CD14-positive monocyte (primary cell): ENCODE results near the gene CARD8. TPM values are rescaled to one million over a fixed set of nuclear protein-coding genes. Genes with fewer than 3 reads are reported as not detected.
A peak's percentile ranks its signal among the peaks of the same experiment; 100 is the strongest.

ENCODE experiments used
- DNase-seq, 3 donors: peaks; one replicate each; pipeline ENCODE4 v3.0.0-alpha.2; 2011 to 2022
- H2AFZ ChIP-seq: 2 replicates; pipeline ENCODE4 v1.6.0; 2012; ENCODE audit warnings: mild to moderate bottlenecking, low read depth, low read length, inconsistent platforms; ENCODE audit not compliant: insufficient read depth, poor library complexity, severe bottlenecking
- H3K27ac ChIP-seq, 2 donors: 1 replicate in 1 of 2; 2 replicates in 1 of 2; pipeline ENCODE4 v1.5.1; 2012 to 2013; ENCODE audit warnings: low read length in 2 of 2, control low read depth in 1 of 2, inconsistent platforms in 1 of 2, low read depth in 1 of 2, mild to moderate bottlenecking in 1 of 2
- H3K27me3 ChIP-seq, 2 donors: one replicate each; pipeline versions ENCODE4 v1.6.0 to v1.6.1; 2011 to 2013; ENCODE audit warnings: low read length in 2 of 2; ENCODE audit not compliant: control insufficient read depth in 2 of 2, insufficient read depth in 2 of 2
- H3K36me3 ChIP-seq, 2 donors: replicated peaks in 1 of 2; 1 replicate in 1 of 2; 2 replicates in 1 of 2; pipeline versions ENCODE4 v1.5.1 to v1.6.1; 2012 to 2013; ENCODE audit warnings: low read length in 2 of 2, control low read depth in 1 of 2, inconsistent platforms in 1 of 2, mild to moderate bottlenecking in 1 of 2; ENCODE audit not compliant: insufficient read depth in 2 of 2, control insufficient read depth in 1 of 2
- H3K4me1 ChIP-seq, 2 donors: 1 replicate in 1 of 2; 2 replicates in 1 of 2; pipeline versions ENCODE4 v1.5.1 to v1.6.1; 2012 to 2013; ENCODE audit warnings: low read length in 2 of 2, control low read depth in 1 of 2, inconsistent platforms in 1 of 2, mild to moderate bottlenecking in 1 of 2, moderate library complexity in 1 of 2; ENCODE audit not compliant: insufficient read depth in 2 of 2, control insufficient read depth in 1 of 2
- H3K4me2 ChIP-seq: replicated peaks from 2 replicates; pipeline ENCODE3; 2012; ENCODE audit warnings: low read length, moderate library complexity, mild to moderate bottlenecking; ENCODE audit not compliant: poor library complexity, severe bottlenecking; ENCODE audit errors: extremely low read depth
- H3K4me3 ChIP-seq, 3 experiments: fragments of 200-600 bp in 1 of 3; sonication (generic) in 1 of 3; replicated peaks in 1 of 3; 1 replicate in 2 of 3; 2 replicates in 1 of 3; pipeline ENCODE4 v1.5.1; 2011 to 2013; ENCODE audit warnings: low read length in 3 of 3, mild to moderate bottlenecking in 3 of 3, control low read depth in 2 of 3, low read depth in 2 of 3, inconsistent platforms in 1 of 3, moderate library complexity in 1 of 3
- H3K79me2 ChIP-seq: 2 replicates; pipeline ENCODE4 v1.6.0; 2012; ENCODE audit warnings: mild to moderate bottlenecking, control low read depth, inconsistent platforms, low read length, moderate library complexity; ENCODE audit not compliant: insufficient read depth
- H3K9ac ChIP-seq: 2 replicates; pipeline ENCODE4 v1.6.0; 2017; ENCODE audit warnings: low read length, mild to moderate bottlenecking; ENCODE audit not compliant: insufficient read depth, poor library complexity, severe bottlenecking
- H3K9me3 ChIP-seq, 2 donors: replicated peaks in 1 of 2; 1 replicate in 1 of 2; 2 replicates in 1 of 2; pipeline versions ENCODE4 v1.5.1 to v1.6.1; 2012 to 2013; ENCODE audit warnings: low read length in 2 of 2, control low read depth in 1 of 2; ENCODE audit not compliant: control insufficient read depth in 1 of 2, insufficient read depth in 1 of 2
- H4K20me1 ChIP-seq: 2 replicates; pipeline ENCODE4 v1.6.0; 2012; ENCODE audit warnings: mild to moderate bottlenecking, low read length, control low read depth, moderate library complexity; ENCODE audit not compliant: insufficient read depth
- H3K27ac Mint-ChIP-seq, 7 donors: one replicate each; pipeline ENCODE4 v1.8.0; 2020; ENCODE audit warnings: mild to moderate bottlenecking in 7 of 7, mixed read lengths in 7 of 7, moderate library complexity in 6 of 7, inconsistent platforms in 2 of 7
- H3K27me3 Mint-ChIP-seq, 3 donors: one replicate each; pipeline ENCODE4 v1.8.0; 2021 to 2022; ENCODE audit warnings: low read depth in 3 of 3, mild to moderate bottlenecking in 3 of 3, mixed read lengths in 3 of 3, moderate library complexity in 3 of 3, inconsistent platforms in 1 of 3
- H3K36me3 Mint-ChIP-seq, 2 donors: one replicate each; pipeline ENCODE4 v1.8.0; 2020; ENCODE audit warnings: mixed read lengths in 2 of 2, inconsistent platforms in 1 of 2, mild to moderate bottlenecking in 1 of 2
- H3K4me1 Mint-ChIP-seq: one replicate; pipeline ENCODE4 v1.8.0; 2020; ENCODE audit warnings: mild to moderate bottlenecking, mixed read lengths
- H3K4me3 Mint-ChIP-seq, 2 donors: one replicate each; pipeline ENCODE4 v1.8.0; 2020; ENCODE audit warnings: mild to moderate bottlenecking in 2 of 2, mixed read lengths in 2 of 2, moderate library complexity in 1 of 2
- H3K9me3 Mint-ChIP-seq, 7 donors: one replicate each; pipeline ENCODE4 v1.8.0; 2020 to 2022; ENCODE audit warnings: mixed read lengths in 7 of 7, mild to moderate bottlenecking in 6 of 7, moderate library complexity in 6 of 7, inconsistent platforms in 2 of 7
- WGBS: methylation state at CpG from one replicate; pipeline ENCODE4 v1.1.5; 2013; ENCODE audit warnings: missing lambda C conversion rate; ENCODE audit not compliant: insufficient coverage; 5-methylcytosine and 5-hydroxymethylcytosine counted together
- intact Hi-C, 2 donors: fragments of 100-400 bp; cut with micrococcal nuclease; formaldehyde crosslinking; loops; one replicate each; pipeline versions ENCODE4 v1.15.0 to v1.15.1; 2023
- polyA plus RNA-seq, 3 donors: library from polyadenylated mRNA; depleted of rRNA in 1 of 3; unstranded in 2 of 3; stranded (reverse) in 1 of 3; fragments of 300-500 nt in 2 of 3; fragments of >200 nt in 1 of 3; fragmentation: Illumina TruSeq in 2 of 3; gene quantifications; 1 replicate in 2 of 3; 2 replicates in 1 of 3; pipeline ENCODE4 v1.2.3, GENCODE V29; 2012 to 2021
- TF ChIP-seq, protein P1 (sequence below): fragments of 200-600 bp; IDR thresholded peaks from one replicate; pipeline ENCODE4 v1.8.0; 2022; ENCODE audit warnings: antibody characterized with exemption, mild to moderate bottlenecking

CARD8 gene
- polyA plus RNA-seq, 3 donors, result 76.4 to 122 (median 90.9) TPM

DNA sequence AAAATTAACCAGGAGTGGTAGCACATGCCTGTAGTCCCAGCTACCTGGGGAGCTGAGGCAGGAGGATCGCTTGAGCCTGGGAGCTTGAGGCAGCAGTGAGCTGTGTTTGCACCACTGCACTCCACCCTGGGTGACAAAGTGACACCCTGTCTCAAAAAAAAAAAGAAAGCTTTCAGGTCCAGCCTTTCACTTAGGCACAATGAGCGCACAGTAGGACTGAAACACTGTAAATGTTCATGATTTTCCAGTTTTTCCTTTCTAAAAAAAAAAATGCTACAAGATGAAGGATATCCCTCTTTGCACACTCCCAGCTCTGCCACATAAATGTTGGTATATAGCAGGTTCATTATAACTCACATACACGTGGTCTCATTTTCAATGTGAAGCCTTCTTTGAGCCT lies 32.0 kb upstream of the CARD8 start:
- Histone ChIP-seq H3K4me2 (no peak overlapping the region), H3K79me2 (no peaks in the 10 kb centered on the region), H3K36me3 (peaks cover 0 to 19% of the 10 kb centered on the region in 2 donors), H3K4me3 (no peak overlapping the region), H3K4me1 (peaks cover 8 to 10% of the 10 kb centered on the region in 2 donors), H4K20me1 (no peaks in the 10 kb centered on the region), H2AFZ (no peak overlapping the region), H3K9me3 (peaks cover 7 to 17% of the 10 kb centered on the region in 2 donors), H3K27ac (no peak overlapping the region), H3K9ac (no peak overlapping the region), H3K27me3 (peaks cover 0 to 5% of the 10 kb centered on the region in 2 donors)
- Mint-ChIP-seq H3K4me3 (no peak overlapping the region), H3K27ac (no peak overlapping the region), H3K36me3 (peaks cover 20 to 23% of the 10 kb centered on the region in 2 donors), H3K9me3 (peaks cover 8 to 21% (median 19%) of the 10 kb centered on the region in 7 donors), H3K27me3 (peaks cover 4 to 14% (median 13%) of the 10 kb centered on the region in 3 donors), H3K4me1 (peaks cover 11% of the 10 kb centered on the region)
- 80% methylated on average over 1 of the region's 3 CpGs for WGBS
- TF ChIP-seq, protein P1, sequence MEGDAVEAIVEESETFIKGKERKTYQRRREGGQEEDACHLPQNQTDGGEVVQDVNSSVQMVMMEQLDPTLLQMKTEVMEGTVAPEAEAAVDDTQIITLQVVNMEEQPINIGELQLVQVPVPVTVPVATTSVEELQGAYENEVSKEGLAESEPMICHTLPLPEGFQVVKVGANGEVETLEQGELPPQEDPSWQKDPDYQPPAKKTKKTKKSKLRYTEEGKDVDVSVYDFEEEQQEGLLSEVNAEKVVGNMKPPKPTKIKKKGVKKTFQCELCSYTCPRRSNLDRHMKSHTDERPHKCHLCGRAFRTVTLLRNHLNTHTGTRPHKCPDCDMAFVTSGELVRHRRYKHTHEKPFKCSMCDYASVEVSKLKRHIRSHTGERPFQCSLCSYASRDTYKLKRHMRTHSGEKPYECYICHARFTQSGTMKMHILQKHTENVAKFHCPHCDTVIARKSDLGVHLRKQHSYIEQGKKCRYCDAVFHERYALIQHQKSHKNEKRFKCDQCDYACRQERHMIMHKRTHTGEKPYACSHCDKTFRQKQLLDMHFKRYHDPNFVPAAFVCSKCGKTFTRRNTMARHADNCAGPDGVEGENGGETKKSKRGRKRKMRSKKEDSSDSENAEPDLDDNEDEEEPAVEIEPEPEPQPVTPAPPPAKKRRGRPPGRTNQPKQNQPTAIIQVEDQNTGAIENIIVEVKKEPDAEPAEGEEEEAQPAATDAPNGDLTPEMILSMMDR, result no peak
- intact Hi-C loops, result no loop called here
- no peak for DNase-seq

DNA sequence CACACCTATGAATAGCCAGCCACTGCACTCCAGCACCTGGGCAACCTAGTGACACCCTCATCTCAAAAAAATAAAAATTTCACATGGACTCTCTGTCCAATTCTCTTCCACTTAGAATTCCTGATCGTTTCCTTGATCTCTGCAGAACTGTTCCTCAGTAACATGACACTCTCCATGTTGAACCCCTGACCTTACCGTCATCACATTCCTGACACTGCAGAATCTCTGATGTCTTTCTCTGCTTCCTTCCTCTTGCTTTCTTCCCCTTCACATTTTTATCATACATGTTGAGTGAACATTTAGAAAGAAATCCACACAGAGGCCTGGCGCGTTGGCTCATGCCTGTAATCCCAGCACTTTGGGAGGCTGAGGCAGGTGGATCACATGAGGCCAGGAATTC lies 29.2 kb upstream of the CARD8 start:
- H3K27ac Mint-ChIP-seq, result peak overlapping the region in 1 of 7 donors; percentile 43
- no peak overlapping the region for H3K4me3 Mint-ChIP-seq
- no peaks in the 10 kb centered on the region for H3K4me1 ChIP-seq

More for the DNA sequence above, 29.2 kb upstream of the CARD8 start:
- no peak overlapping the region for H3K9ac ChIP-seq
- no peaks in the 10 kb centered on the region for H3K27me3 ChIP-seq
- H3K9me3 Mint-ChIP-seq, result peaks cover 8 to 23% (median 20%) of the 10 kb centered on the region in 7 donors
- DNase-seq, result no peak
- peaks cover 0 to 4% (median 2%) of the 10 kb centered on the region in 3 donors for H3K27me3 Mint-ChIP-seq
- intact Hi-C loops, result no loop called here
- peaks cover 0 to 19% of the 10 kb centered on the region in 2 donors for H3K36me3 ChIP-seq
- H3K27ac ChIP-seq, result no peak overlapping the region
- peaks cover 7 to 18% of the 10 kb centered on the region in 2 donors for H3K9me3 ChIP-seq
- H3K4me2 ChIP-seq, result no peak overlapping the region
- WGBS, result 91% methylated on average over 4 of the region's 4 CpGs
- TF ChIP-seq, protein P1, result no peak
- H3K79me2 ChIP-seq, result no peaks in the 10 kb centered on the region
- H3K4me1 Mint-ChIP-seq, result peaks cover 3% of the 10 kb centered on the region
- no peak overlapping the region for H3K4me3 ChIP-seq
- H2AFZ ChIP-seq, result no peak overlapping the region
- H3K36me3 Mint-ChIP-seq, result peaks cover 20 to 25% of the 10 kb centered on the region in 2 donors
- H4K20me1 ChIP-seq, result no peaks in the 10 kb centered on the region
